Stimulated activated CD8-positive, alpha-beta memory T cell treated with anti-CD3 and anti-CD28 coated beads, Interleukin-12 subunit alpha, Interleukin-12 subunit beta, amount 100 ng/mL, for 1 hour (primary cell): ENCODE data around the gene ERP27.

Experiments used
- DNase-seq: peaks from one replicate; pipeline ENCODE4 v3.0.0-alpha.2; 2020; ENCODE audit warnings: low read depth

Gene ERP27

GRCh38 chr12:14935031-14935430 lies 3.3 kb downstream of the ERP27 start:
- no peak for DNase-seq

GRCh38 chr12:14934511-14934910 lies 3.8 kb downstream of the ERP27 start:
- no peak for DNase-seq

GRCh38 chr12:14931791-14932560 lies 6.4 kb downstream of the ERP27 start:
- DNase-seq: no peak

GRCh38 chr12:14931359-14931758 lies 7.0 kb downstream of the ERP27 start:
- DNase-seq: no peak

- DNase-seq: no peak
Measured at GRCh38 chr12:14930299-14930698, 8.0 kb downstream of the ERP27 start.

- no peak for DNase-seq
Measured at GRCh38 chr12:14928931-14929330, 9.4 kb downstream of the ERP27 start.

GRCh38 chr12:14927267-14927666 lies 11.1 kb downstream of the ERP27 start:
- no peak for DNase-seq

GRCh38 chr12:14924541-14924940 lies 13.8 kb downstream of the ERP27 start:
- DNase-seq: no peak

GRCh38 chr12:14923944-14924343 lies 14.4 kb downstream of the ERP27 start:
- no peak for DNase-seq

- DNase-seq: no peak
Measured at GRCh38 chr12:14921218-14921617, 17.1 kb downstream of the ERP27 start.

- no peak for DNase-seq
Measured at GRCh38 chr12:14920475-14921126, 17.7 kb downstream of the ERP27 start.

- DNase-seq: no peak
Measured at GRCh38 chr12:14919455-14919854, 18.9 kb downstream of the ERP27 start.

GRCh38 chr12:14915736-14916135 lies 22.6 kb downstream of the ERP27 start:
- no peak for DNase-seq

GRCh38 chr12:14913381-14913781 lies 25.0 kb downstream of the ERP27 start:
- no peak for DNase-seq

- no peak for DNase-seq
Measured at GRCh38 chr12:14911131-14911530, 27.2 kb downstream of the ERP27 start.

GRCh38 chr12:14910090-14910915 lies 28.0 kb downstream of the ERP27 start:
- DNase-seq: no peak

- DNase-seq: no peak
Measured at GRCh38 chr12:14907953-14908352, 30.4 kb downstream of the ERP27 start.

- no peak for DNase-seq
Measured at GRCh38 chr12:14906114-14906513, 32.2 kb downstream of the ERP27 start.

GRCh38 chr12:14905269-14906004 lies 32.9 kb downstream of the ERP27 start:
- no peak for DNase-seq

GRCh38 chr12:14904854-14905253 lies 33.5 kb downstream of the ERP27 start:
- DNase-seq: no peak

- DNase-seq: no peak
Measured at GRCh38 chr12:14903386-14904098, 34.8 kb downstream of the ERP27 start.
